Uterus (tissue), 4 donors: Measurements from ENCODE around the gene BTLA. TPM values are rescaled to one million over a fixed set of nuclear protein-coding genes. Genes with fewer than 3 reads are reported as not detected.

Source experiments
- DNase-seq, 2 donors: peaks; one replicate each; pipeline ENCODE4 v3.0.0-alpha.2; 2019 to 2020
- H3K27ac ChIP-seq, 2 donors: fragments of 200-600 bp; sonication (generic); 1 replicate in 1 of 2; 2 replicates in 1 of 2; pipeline ENCODE4 v1.5.1; 2016 to 2018
- H3K27me3 ChIP-seq, 2 donors: fragments of 200-600 bp; sonication (generic); one replicate each; pipeline ENCODE4 v1.5.1; 2018 to 2019; ENCODE audit warnings: control low read depth in 1 of 2
- H3K36me3 ChIP-seq, 2 donors: fragments of 200-600 bp; sonication (generic); one replicate each; pipeline ENCODE4 v1.5.1; 2019; ENCODE audit warnings: control low read depth in 1 of 2
- H3K4me1 ChIP-seq, 2 donors: fragments of 200-600 bp; sonication (generic); one replicate each; pipeline ENCODE4 v1.5.1; 2018 to 2019; ENCODE audit warnings: control low read depth in 1 of 2
- H3K4me3 ChIP-seq, 2 donors: fragments of 200-600 bp; sonication (generic); 1 replicate in 1 of 2; 2 replicates in 1 of 2; pipeline ENCODE4 v1.5.1; 2018 to 2019; ENCODE audit warnings: mild to moderate bottlenecking in 1 of 2
- H3K9me3 ChIP-seq, 2 donors: fragments of 200-600 bp; sonication (generic); one replicate each; pipeline ENCODE4 v1.5.1; 2019; ENCODE audit warnings: control low read depth in 1 of 2
- POLR2A ChIP-seq, 2 donors: fragments of 450-650 bp; IDR thresholded peaks; one replicate each; pipeline ENCODE4 v1.6.1; 2016; ENCODE audit warnings: antibody characterized with exemption in 2 of 2, mild to moderate bottlenecking in 1 of 2, moderate library complexity in 1 of 2
- intact Hi-C: fragments of 100-400 bp; cut with DNase I; formaldehyde crosslinking; loops from one replicate; pipeline ENCODE4 v1.15.1; 2023; ENCODE audit warnings: low total_unique reads
- total RNA-seq, 4 donors: library from RNA; depleted of rRNA in 3 of 4; stranded (reverse); fragments of >200 nt in 3 of 4; gene quantifications; one replicate each; pipeline versions ENCODE4 v1.1.0 to v1.2.4, GENCODE V29; 2014 to 2023
- TF ChIP-seq, protein P1 (sequence below), 4 experiments: fragments of 200-600 bp in 2 of 4; fragments of 450-650 bp in 2 of 4; sonication (generic) in 2 of 4; IDR thresholded peaks; one replicate each; pipeline ENCODE4 v1.5.1; 2016 to 2019; ENCODE audit warnings: antibody characterized with exemption in 4 of 4, mild to moderate bottlenecking in 2 of 4, moderate library complexity in 1 of 4
- donor health status: DM: yes; HTN: yes; CAD: no.

Gene BTLA, protein sequence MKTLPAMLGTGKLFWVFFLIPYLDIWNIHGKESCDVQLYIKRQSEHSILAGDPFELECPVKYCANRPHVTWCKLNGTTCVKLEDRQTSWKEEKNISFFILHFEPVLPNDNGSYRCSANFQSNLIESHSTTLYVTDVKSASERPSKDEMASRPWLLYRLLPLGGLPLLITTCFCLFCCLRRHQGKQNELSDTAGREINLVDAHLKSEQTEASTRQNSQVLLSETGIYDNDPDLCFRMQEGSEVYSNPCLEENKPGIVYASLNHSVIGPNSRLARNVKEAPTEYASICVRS
- total RNA-seq = under 1 TPM in 2 of 4 donors, not detected in 2; 0.62 to 0.70 TPM

DNA sequence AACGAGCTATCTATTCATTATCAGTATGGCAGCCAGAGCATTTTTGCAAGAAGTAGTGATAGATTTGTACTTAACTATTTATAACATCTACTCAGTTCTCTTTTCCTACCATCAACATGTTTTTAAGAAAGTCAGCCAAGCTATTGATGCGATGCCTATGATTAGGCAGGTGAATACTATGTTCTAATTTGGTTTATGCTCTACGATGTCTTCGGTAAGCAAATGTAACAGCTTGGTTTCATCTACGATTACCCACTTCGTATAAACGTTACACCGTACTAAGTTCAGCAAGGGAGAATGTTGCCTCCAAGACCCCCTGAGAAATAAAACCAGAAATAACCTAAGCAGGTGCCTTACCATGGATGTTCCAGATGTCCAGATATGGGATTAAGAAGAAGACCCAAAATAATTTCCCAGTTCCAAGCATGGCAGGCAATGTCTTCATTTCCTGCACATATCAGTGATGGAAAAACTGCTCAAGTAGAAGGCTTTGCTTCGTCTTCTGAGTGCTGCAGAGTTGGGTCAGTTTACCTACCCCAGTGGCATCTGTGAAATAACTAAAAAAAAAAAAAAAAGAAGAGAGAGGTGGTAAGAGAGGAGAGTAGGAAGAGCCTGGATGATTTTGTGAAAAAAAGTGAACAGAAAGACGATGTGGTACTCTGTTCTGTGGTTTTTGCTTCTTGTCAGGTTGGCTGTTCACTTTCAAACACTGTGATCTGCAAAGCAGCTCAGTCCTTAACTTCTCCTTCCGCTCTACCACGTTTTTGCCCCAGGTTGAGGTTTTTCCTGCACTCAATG, at the start of gene BTLA:
TSS of gene BTLA (minus strand) at position 559 of the 798 bp plus-strand sequence. CDS start at position 445, 114 bp downstream.
- H3K9me3 ChIP-seq = no peaks in the 10 kb centered on the region
- TF ChIP-seq POLR2A (IDR thresholded peaks at IDR 0.05) = no peak
- TF ChIP-seq, protein P1, sequence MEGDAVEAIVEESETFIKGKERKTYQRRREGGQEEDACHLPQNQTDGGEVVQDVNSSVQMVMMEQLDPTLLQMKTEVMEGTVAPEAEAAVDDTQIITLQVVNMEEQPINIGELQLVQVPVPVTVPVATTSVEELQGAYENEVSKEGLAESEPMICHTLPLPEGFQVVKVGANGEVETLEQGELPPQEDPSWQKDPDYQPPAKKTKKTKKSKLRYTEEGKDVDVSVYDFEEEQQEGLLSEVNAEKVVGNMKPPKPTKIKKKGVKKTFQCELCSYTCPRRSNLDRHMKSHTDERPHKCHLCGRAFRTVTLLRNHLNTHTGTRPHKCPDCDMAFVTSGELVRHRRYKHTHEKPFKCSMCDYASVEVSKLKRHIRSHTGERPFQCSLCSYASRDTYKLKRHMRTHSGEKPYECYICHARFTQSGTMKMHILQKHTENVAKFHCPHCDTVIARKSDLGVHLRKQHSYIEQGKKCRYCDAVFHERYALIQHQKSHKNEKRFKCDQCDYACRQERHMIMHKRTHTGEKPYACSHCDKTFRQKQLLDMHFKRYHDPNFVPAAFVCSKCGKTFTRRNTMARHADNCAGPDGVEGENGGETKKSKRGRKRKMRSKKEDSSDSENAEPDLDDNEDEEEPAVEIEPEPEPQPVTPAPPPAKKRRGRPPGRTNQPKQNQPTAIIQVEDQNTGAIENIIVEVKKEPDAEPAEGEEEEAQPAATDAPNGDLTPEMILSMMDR (IDR thresholded peaks at IDR 0.05) = no peak
- no peaks in the 10 kb centered on the region for H3K36me3 ChIP-seq
- intact Hi-C loops = no loop called here
- no peak within 1 kb of the TSS for H3K27ac ChIP-seq
- no peak within 1 kb of the TSS for H3K4me3 ChIP-seq
- H3K4me1 ChIP-seq = no peaks in the 10 kb centered on the region
- no peaks in the 10 kb centered on the region for H3K27me3 ChIP-seq
- no peak for DNase-seq

DNA sequence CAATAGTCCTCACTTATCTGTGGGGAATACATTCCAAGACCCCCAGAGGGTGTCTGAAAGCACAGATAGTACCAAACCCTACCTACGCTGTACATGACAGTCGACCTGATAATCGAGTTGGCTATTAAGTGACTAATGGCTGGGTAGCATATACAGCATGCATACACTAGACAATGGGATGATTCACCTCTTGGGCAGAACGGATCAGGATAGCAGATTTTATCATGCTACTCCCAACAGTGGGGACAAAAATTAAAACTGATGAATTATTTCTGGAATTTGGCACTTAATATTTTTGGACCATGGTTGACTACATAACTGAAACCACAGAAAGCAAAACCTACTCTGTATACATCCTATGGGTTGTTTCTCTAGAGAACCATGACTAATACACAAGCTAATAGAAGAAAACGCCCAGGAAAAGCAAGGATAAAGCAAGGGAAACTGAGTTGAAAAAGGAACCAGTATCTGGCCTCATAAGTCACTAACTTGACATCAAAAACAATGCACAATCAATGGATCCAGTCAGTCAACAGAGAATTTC, 47.0 kb upstream of the BTLA start:
- H3K4me3 ChIP-seq = no peak overlapping the region
- no peaks in the 10 kb centered on the region for H3K4me1 ChIP-seq
- H3K27me3 ChIP-seq = no peaks in the 10 kb centered on the region
- H3K9me3 ChIP-seq = no peaks in the 10 kb centered on the region
- no peak for DNase-seq
- H3K36me3 ChIP-seq = no peaks in the 10 kb centered on the region
- intact Hi-C loops = no loop called here
- no peak overlapping the region for H3K27ac ChIP-seq
- TF ChIP-seq, protein P1 (IDR thresholded peaks at IDR 0.05) = no peak
- no peak for TF ChIP-seq POLR2A (IDR thresholded peaks at IDR 0.05)

DNA sequence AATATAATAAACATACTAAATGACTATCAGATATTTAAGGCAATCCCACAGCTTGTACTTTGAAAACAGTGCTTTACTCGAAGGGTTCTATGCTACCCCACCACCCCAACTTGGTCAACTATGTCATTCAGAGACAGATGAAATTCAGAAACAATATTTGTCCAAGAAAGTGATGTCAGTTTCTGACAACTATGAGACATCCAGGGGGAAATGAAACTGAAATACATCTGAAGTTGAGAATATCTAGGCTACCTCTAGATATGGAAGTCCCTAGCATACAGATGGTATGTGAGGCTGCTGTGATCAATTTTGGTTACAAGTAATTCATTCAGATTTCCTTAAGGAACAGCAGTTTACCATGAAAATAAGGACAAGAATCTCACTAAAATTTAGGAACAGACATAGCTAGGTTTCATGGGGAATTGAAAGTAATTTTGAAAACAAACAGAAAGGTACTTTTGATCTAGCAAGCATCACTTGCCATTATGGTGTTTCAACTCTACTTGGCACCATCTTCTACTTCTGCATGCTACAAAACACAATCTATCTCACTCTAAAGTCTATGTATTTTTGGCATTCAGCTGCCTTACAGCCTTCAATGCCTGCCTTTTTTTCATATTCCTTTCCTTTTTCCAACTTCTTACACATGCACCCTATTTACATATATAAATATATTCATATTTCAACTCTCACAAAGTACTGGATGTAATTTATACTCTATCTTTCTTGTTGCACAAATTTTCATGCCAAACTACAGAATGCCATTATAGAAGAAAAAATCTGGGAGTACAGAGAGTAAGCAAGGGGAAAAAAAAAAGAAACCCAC, 40.8 kb upstream of the BTLA start:
- no peaks in the 10 kb centered on the region for H3K4me1 ChIP-seq
- H3K9me3 ChIP-seq = no peaks in the 10 kb centered on the region
- H3K27ac ChIP-seq = no peak overlapping the region
- no peak for DNase-seq
- H3K36me3 ChIP-seq = no peaks in the 10 kb centered on the region
- no peak for TF ChIP-seq POLR2A (IDR thresholded peaks at IDR 0.05)
- TF ChIP-seq, protein P1 (IDR thresholded peaks at IDR 0.05) = no peak
- no peak overlapping the region for H3K4me3 ChIP-seq
- no peaks in the 10 kb centered on the region for H3K27me3 ChIP-seq
- intact Hi-C loops = no loop called here

DNA sequence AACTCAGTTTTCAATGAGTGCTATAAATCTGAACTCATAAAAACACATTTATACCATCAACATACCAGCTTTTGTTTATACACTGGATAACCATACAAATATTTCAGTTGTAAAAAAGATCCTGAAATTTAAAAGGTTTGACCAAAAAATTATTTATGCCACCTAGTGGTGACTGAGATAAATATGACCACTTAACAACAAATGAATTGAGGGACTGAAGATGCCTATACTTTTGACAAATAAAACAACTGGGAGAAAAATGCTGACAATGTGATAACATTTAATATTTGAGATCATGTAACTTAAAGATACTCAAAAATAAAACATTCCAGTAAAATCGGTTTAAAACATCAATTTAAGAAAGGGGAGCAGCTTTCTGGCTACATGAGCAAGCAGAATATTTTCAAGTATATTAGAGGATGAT, 32.1 kb upstream of the BTLA start:
- no peak for TF ChIP-seq POLR2A (IDR thresholded peaks at IDR 0.05)
- TF ChIP-seq, protein P1 (IDR thresholded peaks at IDR 0.05) = peak; percentile 33 to 40 (median 36)
- H3K27me3 ChIP-seq = no peaks in the 10 kb centered on the region
- no peaks in the 10 kb centered on the region for H3K36me3 ChIP-seq
- DNase-seq = no peak
- H3K4me3 ChIP-seq = no peak overlapping the region
- intact Hi-C loops = no loop called here
- no peaks in the 10 kb centered on the region for H3K9me3 ChIP-seq
- H3K27ac ChIP-seq = no peak overlapping the region
- no peaks in the 10 kb centered on the region for H3K4me1 ChIP-seq
